Nephron progenitor cell (in vitro differentiated cells): ENCODE results near the gene SUSD1.

Experiments
- DNase-seq: peaks from one replicate; pipeline ENCODE4 v3.0.0; 2021
- H3K27ac Mint-ChIP-seq: 2 replicates; pipeline ENCODE4 v1.8.0; 2021; ENCODE audit warnings: mild to moderate bottlenecking, moderate library complexity, mixed read lengths
- H3K27me3 Mint-ChIP-seq: 2 replicates; pipeline ENCODE4 v1.8.0; 2021; ENCODE audit warnings: mild to moderate bottlenecking, low read depth, mixed read lengths; ENCODE audit not compliant: poor library complexity
- H3K36me3 Mint-ChIP-seq: 2 replicates; pipeline ENCODE4 v1.8.0; 2021; ENCODE audit warnings: low read depth, mixed read lengths
- H3K4me1 Mint-ChIP-seq: 2 replicates; pipeline ENCODE4 v1.8.0; 2021; ENCODE audit warnings: mixed read lengths
- H3K4me3 Mint-ChIP-seq: 2 replicates; pipeline ENCODE4 v1.8.0; 2021; ENCODE audit warnings: mild to moderate bottlenecking, moderate library complexity, mixed read lengths
- H3K9me3 Mint-ChIP-seq: 2 replicates; pipeline ENCODE4 v1.8.0; 2021; ENCODE audit warnings: mild to moderate bottlenecking, moderate library complexity, mixed read lengths
- TF ChIP-seq, protein P1 (sequence below): fragments of 200-600 bp; sonication (generic); IDR thresholded peaks from 2 replicates; pipeline ENCODE4 v1.5.0; 2021; ENCODE audit warnings: antibody characterized with exemption

Gene SUSD1

GRCh38 chr9:112162621-112163413 is 12.3 kb downstream of the SUSD1 start:
- no peak overlapping the region for H3K27ac Mint-ChIP-seq
- peaks cover 20% of the 10 kb centered on the region for H3K4me1 Mint-ChIP-seq

GRCh38 chr9:112159781-112160180 is 15.3 kb downstream of the SUSD1 start:
- no peak overlapping the region for H3K27ac Mint-ChIP-seq
- no peak overlapping the region for H3K4me3 Mint-ChIP-seq
- TF ChIP-seq, protein P1, sequence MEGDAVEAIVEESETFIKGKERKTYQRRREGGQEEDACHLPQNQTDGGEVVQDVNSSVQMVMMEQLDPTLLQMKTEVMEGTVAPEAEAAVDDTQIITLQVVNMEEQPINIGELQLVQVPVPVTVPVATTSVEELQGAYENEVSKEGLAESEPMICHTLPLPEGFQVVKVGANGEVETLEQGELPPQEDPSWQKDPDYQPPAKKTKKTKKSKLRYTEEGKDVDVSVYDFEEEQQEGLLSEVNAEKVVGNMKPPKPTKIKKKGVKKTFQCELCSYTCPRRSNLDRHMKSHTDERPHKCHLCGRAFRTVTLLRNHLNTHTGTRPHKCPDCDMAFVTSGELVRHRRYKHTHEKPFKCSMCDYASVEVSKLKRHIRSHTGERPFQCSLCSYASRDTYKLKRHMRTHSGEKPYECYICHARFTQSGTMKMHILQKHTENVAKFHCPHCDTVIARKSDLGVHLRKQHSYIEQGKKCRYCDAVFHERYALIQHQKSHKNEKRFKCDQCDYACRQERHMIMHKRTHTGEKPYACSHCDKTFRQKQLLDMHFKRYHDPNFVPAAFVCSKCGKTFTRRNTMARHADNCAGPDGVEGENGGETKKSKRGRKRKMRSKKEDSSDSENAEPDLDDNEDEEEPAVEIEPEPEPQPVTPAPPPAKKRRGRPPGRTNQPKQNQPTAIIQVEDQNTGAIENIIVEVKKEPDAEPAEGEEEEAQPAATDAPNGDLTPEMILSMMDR = no peak
- H3K4me1 Mint-ChIP-seq = peaks cover 5% of the 10 kb centered on the region
- no peak for DNase-seq
- no peaks in the 10 kb centered on the region for H3K36me3 Mint-ChIP-seq
- H3K9me3 Mint-ChIP-seq = no peaks in the 10 kb centered on the region
- peaks cover 3% of the 10 kb centered on the region for H3K27me3 Mint-ChIP-seq

More at GRCh38 chr9:112162621-112163413, 12.3 kb downstream of the SUSD1 start:
- H3K27me3 Mint-ChIP-seq = no peaks in the 10 kb centered on the region
- no peaks in the 10 kb centered on the region for H3K9me3 Mint-ChIP-seq
- no peaks in the 10 kb centered on the region for H3K36me3 Mint-ChIP-seq
- no peak overlapping the region for H3K4me3 Mint-ChIP-seq
- TF ChIP-seq, protein P1 = no peak
- DNase-seq = no peak

DNA sequence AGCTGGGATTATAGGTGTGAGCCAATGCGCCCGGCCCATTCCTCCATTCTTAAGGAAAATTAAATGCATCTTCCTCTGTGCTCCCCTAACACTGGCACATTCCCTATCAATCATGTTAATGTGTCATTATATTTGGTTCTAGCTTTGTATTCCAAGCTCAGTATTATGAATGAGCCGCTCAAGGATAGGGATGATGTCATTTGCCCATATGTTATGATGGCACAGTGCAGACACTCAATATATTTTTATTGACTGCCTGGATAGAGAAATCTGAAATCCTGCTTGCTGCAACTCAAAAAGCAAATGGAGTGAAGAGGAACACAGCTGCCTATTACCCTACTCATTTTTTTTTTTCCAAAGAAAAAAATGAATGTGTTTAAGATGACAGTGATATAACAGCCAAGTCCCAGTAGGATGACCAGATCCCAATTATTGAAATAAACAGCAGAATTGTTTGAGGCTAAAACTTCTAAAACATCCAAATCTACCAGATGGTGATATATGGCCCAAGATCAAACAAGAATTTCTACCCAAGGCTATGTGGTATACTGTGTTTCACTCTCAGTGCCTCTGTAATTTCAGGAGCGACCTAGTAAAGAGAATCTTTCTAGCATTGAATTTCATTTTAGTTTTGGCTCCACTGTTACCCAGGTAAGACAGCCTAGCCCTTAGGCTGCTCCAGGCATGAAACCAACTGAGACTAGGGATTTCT is 16.3 kb downstream of the SUSD1 start:
- Mint-ChIP-seq H3K4me3 (no peak overlapping the region), H3K4me1 (peaks cover 5% of the 10 kb centered on the region), H3K27ac (no peak overlapping the region), H3K9me3 (no peaks in the 10 kb centered on the region), H3K27me3 (peaks cover 3% of the 10 kb centered on the region), H3K36me3 (no peaks in the 10 kb centered on the region)
- TF ChIP-seq, protein P1 = no peak
- DNase-seq = no peak

DNA sequence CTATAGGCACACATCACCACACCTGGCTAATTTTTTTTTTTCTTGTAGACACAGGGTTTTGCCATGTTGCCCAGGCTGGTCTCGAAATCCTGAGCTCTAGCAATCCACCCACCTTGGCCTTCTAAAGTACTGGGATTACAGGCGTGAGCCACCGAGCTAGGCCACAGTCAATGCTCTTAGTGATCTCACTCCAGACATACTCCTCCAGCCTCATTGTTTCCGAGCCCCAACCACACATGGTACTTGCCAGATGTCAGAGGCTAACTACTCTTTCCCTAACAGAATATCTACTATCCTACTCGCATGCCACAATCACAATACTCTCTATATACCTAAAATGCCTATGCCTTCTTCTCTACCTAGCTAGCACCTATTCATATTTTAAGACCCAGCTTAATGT is 17.1 kb downstream of the SUSD1 start:
- H3K27ac Mint-ChIP-seq = no peak overlapping the region
- H3K4me3 Mint-ChIP-seq = no peak overlapping the region
- DNase-seq = no peak
- H3K27me3 Mint-ChIP-seq = peaks cover 3% of the 10 kb centered on the region
- TF ChIP-seq, protein P1 = no peak
- no peaks in the 10 kb centered on the region for H3K36me3 Mint-ChIP-seq
- H3K9me3 Mint-ChIP-seq = no peaks in the 10 kb centered on the region
- peaks cover 5% of the 10 kb centered on the region for H3K4me1 Mint-ChIP-seq

- peaks cover 3% of the 10 kb centered on the region for H3K27me3 Mint-ChIP-seq
- no peak for DNase-seq
- H3K4me3 Mint-ChIP-seq = no peak overlapping the region
- H3K9me3 Mint-ChIP-seq = no peaks in the 10 kb centered on the region
- H3K4me1 Mint-ChIP-seq = peaks cover 5% of the 10 kb centered on the region
- H3K27ac Mint-ChIP-seq = no peak overlapping the region
- no peaks in the 10 kb centered on the region for H3K36me3 Mint-ChIP-seq
- TF ChIP-seq, protein P1 = no peak
Measured at GRCh38 chr9:112157087-112157486, 18.0 kb downstream of the SUSD1 start.
